Measurements from ENCODE around the gene UBTD2. TPM values are rescaled to one million over a fixed set of nuclear protein-coding genes. Genes with fewer than 3 reads are reported as not detected.
A peak's percentile ranks its signal among the peaks of the same experiment; 100 is the strongest.

Gene UBTD2
- total and polyA plus RNA-seq, 2 experiments from 2014 or later: 17.9 to 46.3 TPM

DNA sequence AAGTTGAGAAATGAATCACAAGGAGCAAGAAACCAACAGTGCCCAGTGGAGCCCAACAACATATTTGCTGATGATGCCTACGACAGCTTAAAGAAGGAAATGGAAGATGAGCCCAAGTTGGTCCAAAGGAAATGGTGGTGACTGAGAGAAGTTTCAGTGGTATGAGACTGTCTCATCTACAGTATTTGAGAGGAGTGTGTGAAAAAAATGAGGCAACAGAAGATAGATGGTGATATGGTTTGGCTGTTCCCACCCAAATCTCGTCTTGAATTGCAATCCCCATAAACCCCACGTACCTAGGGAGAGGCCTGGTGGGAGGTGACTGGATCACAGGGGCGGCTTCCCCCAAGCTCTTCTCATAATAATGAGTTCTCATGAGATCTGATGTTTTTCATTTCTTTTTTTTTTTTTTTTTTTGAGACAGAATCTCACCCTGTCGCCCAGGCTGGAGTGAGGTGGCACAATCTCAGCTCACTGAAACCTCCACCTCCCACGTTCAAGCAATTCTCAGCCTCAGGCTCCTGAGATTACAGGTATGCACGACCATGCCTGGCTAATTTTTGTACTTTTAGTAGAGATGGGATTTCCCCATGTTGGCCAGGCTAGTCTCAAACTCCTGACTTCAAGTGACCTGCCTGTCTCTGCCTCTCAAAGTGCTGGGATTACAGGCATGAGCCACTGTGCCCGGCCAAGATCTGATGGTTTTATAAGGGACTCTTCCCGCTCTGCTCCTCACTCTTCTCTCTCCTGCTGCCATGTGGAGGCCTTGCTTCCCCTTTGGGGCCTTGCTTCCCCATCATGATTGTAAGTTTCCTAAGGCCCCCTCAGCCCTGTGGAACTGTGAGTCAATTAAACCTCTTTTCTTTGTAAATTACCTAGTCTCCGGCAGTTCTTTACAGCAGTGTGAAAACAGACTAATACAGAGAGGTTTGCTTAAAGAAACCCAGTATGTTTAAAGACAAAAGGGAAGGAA is 59.4 kb downstream of the UBTD2 start:
- H3K79me2 ChIP-seq (replicated peaks; ENCODE audit: insufficient read depth): peaks cover 33% of the 10 kb centered on the region
- DNase-seq (ENCODE audit: low spot score) (no peak), ATAC-seq (no peak; the same call in 2 of the 3 replicates)
- peaks cover 16% of the 10 kb centered on the region for H4K20me1 ChIP-seq (replicated peaks; ENCODE audit: insufficient read depth)
- H3K27me3 ChIP-seq (ENCODE audit: insufficient read depth): no peaks in the 10 kb centered on the region
- H3K27me3 Mint-ChIP-seq (ENCODE audit: insufficient read depth, low read depth, poor library complexity): no peaks in the 10 kb centered on the region
- peak overlapping the region; percentile 51; the same call in 1 of the 2 replicates for H3K27ac ChIP-seq (ENCODE audit: low read depth)
- H2AFZ ChIP-seq: no peak overlapping the region
- no peaks in the 10 kb centered on the region for H3K9me2 ChIP-seq (ENCODE audit: insufficient read depth)
- no peak overlapping the region for H3K4me3 Mint-ChIP-seq
- no peak overlapping the region for H3K4me3 ChIP-seq
- peaks cover 38% of the 10 kb centered on the region; the same call in 2 of the 3 replicates for H3K36me3 Mint-ChIP-seq (ENCODE audit: low read depth)
- no peaks in the 10 kb centered on the region for H3K4me1 ChIP-seq (ENCODE audit: insufficient read depth)
- no peak overlapping the region for H3K4me2 ChIP-seq
- H3K4me1 Mint-ChIP-seq: peaks cover 7% of the 10 kb centered on the region; the same call in 2 of the 3 replicates
- no peaks in the 10 kb centered on the region for H3F3A ChIP-seq (replicated peaks; ENCODE audit: low read depth)
- TF ChIP-seq CREB1 (CRISPR knock-in tag; IDR thresholded peaks at IDR 0.05; ENCODE audit: low read depth): no peak
- TF ChIP-seq POLR2AphosphoS5 (IDR thresholded peaks at IDR 0.05; ENCODE audit: low read depth): no peak
- TF ChIP-seq STAT1 (IDR thresholded peaks at IDR 0.05; ENCODE audit: unreplicated experiment): no peak
- no peak for TF ChIP-seq EZH2 (IDR thresholded peaks at IDR 0.05; ENCODE audit: low read depth, unreplicated experiment)
- TF ChIP-seq, protein P1, sequence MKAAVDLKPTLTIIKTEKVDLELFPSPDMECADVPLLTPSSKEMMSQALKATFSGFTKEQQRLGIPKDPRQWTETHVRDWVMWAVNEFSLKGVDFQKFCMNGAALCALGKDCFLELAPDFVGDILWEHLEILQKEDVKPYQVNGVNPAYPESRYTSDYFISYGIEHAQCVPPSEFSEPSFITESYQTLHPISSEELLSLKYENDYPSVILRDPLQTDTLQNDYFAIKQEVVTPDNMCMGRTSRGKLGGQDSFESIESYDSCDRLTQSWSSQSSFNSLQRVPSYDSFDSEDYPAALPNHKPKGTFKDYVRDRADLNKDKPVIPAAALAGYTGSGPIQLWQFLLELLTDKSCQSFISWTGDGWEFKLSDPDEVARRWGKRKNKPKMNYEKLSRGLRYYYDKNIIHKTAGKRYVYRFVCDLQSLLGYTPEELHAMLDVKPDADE (IDR thresholded peaks at IDR 0.05): no peak
- no peaks in the 10 kb centered on the region for H3K9me3 Mint-ChIP-seq
- H3K27ac Mint-ChIP-seq: peak overlapping the region; percentile 27
- H3K36me3 ChIP-seq (ENCODE audit: insufficient read depth): no peaks in the 10 kb centered on the region

DNA sequence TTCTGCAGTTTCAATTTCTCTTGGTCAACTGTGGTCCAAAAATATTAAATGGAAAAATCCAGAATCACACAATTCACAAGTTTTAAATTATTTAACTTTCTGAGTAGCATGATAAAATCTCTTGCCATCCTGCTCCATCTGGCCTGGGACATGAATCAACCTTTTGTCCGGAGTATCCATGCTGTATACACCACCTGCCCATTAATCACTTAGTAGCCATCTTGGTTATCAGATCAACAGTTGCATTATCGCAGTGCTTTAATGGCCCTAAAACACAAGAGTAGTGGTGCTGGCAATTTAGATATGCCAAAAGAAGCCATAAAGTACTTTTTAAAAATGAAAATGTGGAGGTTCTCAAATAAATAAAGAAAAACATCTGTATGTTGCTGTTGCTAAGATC is 64.3 kb downstream of the UBTD2 start:
- H3K9me3 Mint-ChIP-seq: no peaks in the 10 kb centered on the region
- TF ChIP-seq ZNF331 (CRISPR knock-in tag; IDR thresholded peaks at IDR 0.05; ENCODE audit: low read depth) (no peak), ZNF114 (CRISPR knock-in tag; IDR thresholded peaks at IDR 0.05) (no peak), EZH2phosphoT487 (IDR thresholded peaks at IDR 0.05; ENCODE audit: unreplicated experiment) (no peak), CREB1 (CRISPR knock-in tag; IDR thresholded peaks at IDR 0.05; ENCODE audit: low read depth) (no peak)
- TF ChIP-seq, protein P2, sequence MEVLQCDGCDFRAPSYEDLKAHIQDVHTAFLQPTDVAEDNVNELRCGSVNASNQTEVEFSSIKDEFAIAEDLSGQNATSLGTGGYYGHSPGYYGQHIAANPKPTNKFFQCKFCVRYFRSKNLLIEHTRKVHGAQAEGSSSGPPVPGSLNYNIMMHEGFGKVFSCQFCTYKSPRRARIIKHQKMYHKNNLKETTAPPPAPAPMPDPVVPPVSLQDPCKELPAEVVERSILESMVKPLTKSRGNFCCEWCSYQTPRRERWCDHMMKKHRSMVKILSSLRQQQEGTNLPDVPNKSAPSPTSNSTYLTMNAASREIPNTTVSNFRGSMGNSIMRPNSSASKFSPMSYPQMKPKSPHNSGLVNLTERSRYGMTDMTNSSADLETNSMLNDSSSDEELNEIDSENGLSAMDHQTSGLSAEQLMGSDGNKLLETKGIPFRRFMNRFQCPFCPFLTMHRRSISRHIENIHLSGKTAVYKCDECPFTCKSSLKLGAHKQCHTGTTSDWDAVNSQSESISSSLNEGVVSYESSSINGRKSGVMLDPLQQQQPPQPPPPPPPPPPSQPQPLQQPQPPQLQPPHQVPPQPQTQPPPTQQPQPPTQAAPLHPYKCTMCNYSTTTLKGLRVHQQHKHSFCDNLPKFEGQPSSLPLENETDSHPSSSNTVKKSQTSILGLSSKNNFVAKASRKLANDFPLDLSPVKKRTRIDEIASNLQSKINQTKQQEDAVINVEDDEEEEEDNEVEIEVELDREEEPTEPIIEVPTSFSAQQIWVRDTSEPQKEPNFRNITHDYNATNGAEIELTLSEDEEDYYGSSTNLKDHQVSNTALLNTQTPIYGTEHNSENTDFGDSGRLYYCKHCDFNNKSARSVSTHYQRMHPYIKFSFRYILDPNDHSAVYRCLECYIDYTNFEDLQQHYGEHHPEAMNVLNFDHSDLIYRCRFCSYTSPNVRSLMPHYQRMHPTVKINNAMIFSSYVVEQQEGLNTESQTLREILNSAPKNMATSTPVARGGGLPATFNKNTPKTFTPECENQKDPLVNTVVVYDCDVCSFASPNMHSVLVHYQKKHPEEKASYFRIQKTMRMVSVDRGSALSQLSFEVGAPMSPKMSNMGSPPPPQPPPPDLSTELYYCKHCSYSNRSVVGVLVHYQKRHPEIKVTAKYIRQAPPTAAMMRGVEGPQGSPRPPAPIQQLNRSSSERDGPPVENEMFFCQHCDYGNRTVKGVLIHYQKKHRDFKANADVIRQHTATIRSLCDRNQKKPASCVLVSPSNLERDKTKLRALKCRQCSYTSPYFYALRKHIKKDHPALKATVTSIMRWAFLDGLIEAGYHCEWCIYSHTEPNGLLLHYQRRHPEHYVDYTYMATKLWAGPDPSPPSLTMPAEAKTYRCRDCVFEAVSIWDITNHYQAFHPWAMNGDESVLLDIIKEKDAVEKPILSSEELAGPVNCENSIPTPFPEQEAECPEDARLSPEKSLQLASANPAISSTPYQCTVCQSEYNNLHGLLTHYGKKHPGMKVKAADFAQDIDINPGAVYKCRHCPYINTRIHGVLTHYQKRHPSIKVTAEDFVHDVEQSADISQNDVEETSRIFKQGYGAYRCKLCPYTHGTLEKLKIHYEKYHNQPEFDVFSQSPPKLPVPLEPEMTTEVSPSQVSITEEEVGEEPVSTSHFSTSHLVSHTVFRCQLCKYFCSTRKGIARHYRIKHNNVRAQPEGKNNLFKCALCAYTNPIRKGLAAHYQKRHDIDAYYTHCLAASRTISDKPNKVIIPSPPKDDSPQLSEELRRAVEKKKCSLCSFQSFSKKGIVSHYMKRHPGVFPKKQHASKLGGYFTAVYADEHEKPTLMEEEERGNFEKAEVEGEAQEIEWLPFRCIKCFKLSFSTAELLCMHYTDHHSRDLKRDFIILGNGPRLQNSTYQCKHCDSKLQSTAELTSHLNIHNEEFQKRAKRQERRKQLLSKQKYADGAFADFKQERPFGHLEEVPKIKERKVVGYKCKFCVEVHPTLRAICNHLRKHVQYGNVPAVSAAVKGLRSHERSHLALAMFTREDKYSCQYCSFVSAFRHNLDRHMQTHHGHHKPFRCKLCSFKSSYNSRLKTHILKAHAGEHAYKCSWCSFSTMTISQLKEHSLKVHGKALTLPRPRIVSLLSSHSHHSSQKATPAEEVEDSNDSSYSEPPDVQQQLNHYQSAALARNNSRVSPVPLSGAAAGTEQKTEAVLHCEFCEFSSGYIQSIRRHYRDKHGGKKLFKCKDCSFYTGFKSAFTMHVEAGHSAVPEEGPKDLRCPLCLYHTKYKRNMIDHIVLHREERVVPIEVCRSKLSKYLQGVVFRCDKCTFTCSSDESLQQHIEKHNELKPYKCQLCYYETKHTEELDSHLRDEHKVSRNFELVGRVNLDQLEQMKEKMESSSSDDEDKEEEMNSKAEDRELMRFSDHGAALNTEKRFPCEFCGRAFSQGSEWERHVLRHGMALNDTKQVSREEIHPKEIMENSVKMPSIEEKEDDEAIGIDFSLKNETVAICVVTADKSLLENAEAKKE (CRISPR knock-in tag; IDR thresholded peaks at IDR 0.05): no peak

More for the DNA sequence above, 64.3 kb downstream of the UBTD2 start:
- Mint-ChIP-seq H3K27me3 (ENCODE audit: insufficient read depth, low read depth, poor library complexity) (no peaks in the 10 kb centered on the region), H3K36me3 (ENCODE audit: low read depth) (peaks cover 31% of the 10 kb centered on the region; the same call in 2 of the 3 replicates), H3K4me1 (0 out of 3 replicates have a peak, but pooled peaks cover 5% of the 10 kb centered on the region), H3K4me3 (no peak overlapping the region), H3K27ac (no peak overlapping the region)
- H3K36me3 ChIP-seq (ENCODE audit: insufficient read depth): peaks cover 3% of the 10 kb centered on the region
- H3F3A ChIP-seq (replicated peaks; ENCODE audit: low read depth): no peaks in the 10 kb centered on the region
- no peak for DNase-seq (ENCODE audit: low spot score)
- H4K20me1 ChIP-seq (replicated peaks; ENCODE audit: insufficient read depth): peaks cover 25% of the 10 kb centered on the region
- no peaks in the 10 kb centered on the region for H3K27me3 ChIP-seq (ENCODE audit: insufficient read depth)
- H3K4me2 ChIP-seq: no peak overlapping the region
- ATAC-seq: no peak
- no peak overlapping the region for H2AFZ ChIP-seq
- H3K4me1 ChIP-seq (ENCODE audit: insufficient read depth): no peaks in the 10 kb centered on the region
- peaks cover 71% of the 10 kb centered on the region for H3K79me2 ChIP-seq (replicated peaks; ENCODE audit: insufficient read depth)
- no peak overlapping the region for H3K4me3 ChIP-seq
- H3K27ac ChIP-seq (ENCODE audit: low read depth): no peak overlapping the region
- no peaks in the 10 kb centered on the region for H3K9me2 ChIP-seq (ENCODE audit: insufficient read depth)

All from GM23338 (cell line).